ENCODE data around the gene SMIM10.
"Not testable (repeated sequence)": the region's sequence is repeated elsewhere in the genome, so short reads cannot be mapped to it uniquely, and the experiment has no call there.

Gene SMIM10

GRCh38 chrX:135015523-135016245, 24.9 kb downstream of the SMIM10 start:
- FAIRE-seq: no peak

- FAIRE-seq: not testable (repeated sequence)
Measured at GRCh38 chrX:135019890-135020289, 29.1 kb downstream of the SMIM10 start.

GRCh38 chrX:135023791-135024190, 33.0 kb downstream of the SMIM10 start:
- FAIRE-seq: not testable (repeated sequence)

GRCh38 chrX:135024526-135024925, 33.7 kb downstream of the SMIM10 start:
- no peak for FAIRE-seq

GRCh38 chrX:135030207-135030963, 39.6 kb downstream of the SMIM10 start:
- FAIRE-seq: not testable (repeated sequence)

- FAIRE-seq: peak; percentile 99
Measured at GRCh38 chrX:135041149-135042123, 50.6 kb downstream of the SMIM10 start.
